ENCODE measurements around the gene MCL1. TPM values are rescaled to one million over a fixed set of nuclear protein-coding genes. Genes with fewer than 3 reads are reported as not detected.

The MCL1 gene
- polyA plus RNA-seq, 2 of the 4 experiments (the other 2 are of a cell fraction): 80.0 to 202 TPM

GRCh38 chr1:150613061-150613920 is 33.9 kb upstream of the MCL1 start (continued):
- TF ChIP-seq, protein P1, sequence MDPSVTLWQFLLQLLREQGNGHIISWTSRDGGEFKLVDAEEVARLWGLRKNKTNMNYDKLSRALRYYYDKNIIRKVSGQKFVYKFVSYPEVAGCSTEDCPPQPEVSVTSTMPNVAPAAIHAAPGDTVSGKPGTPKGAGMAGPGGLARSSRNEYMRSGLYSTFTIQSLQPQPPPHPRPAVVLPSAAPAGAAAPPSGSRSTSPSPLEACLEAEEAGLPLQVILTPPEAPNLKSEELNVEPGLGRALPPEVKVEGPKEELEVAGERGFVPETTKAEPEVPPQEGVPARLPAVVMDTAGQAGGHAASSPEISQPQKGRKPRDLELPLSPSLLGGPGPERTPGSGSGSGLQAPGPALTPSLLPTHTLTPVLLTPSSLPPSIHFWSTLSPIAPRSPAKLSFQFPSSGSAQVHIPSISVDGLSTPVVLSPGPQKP (IDR thresholded peaks at IDR 0.05; ENCODE audit: low read depth, low read length): no peak
- no peak for TF ChIP-seq ZFP36 (IDR thresholded peaks at IDR 0.05; ENCODE audit: borderline replicate concordance, partially characterized antibody)
- no peak for TF ChIP-seq GATA3 (IDR thresholded peaks at IDR 0.05; ENCODE audit: borderline replicate concordance)
- no peak for TF ChIP-seq CBX2 (IDR thresholded peaks at IDR 0.05; ENCODE audit: borderline replicate concordance, low read depth)
- no peak for TF ChIP-seq TFCP2L1 (CRISPR knock-in tag; IDR thresholded peaks at IDR 0.05)
- no peak for TF ChIP-seq NFE2L2 (conservative IDR thresholded peaks at IDR 0.05; ENCODE audit: low read length)
- no peak for TF ChIP-seq TP53 (CRISPR knock-in tag; IDR thresholded peaks at IDR 0.05)
- TF ChIP-seq PBX3 (IDR thresholded peaks at IDR 0.05): no peak
- no peak for TF ChIP-seq HMGXB4 (CRISPR knock-in tag; IDR thresholded peaks at IDR 0.05; ENCODE audit: borderline replicate concordance)
- TF ChIP-seq, protein P2, sequence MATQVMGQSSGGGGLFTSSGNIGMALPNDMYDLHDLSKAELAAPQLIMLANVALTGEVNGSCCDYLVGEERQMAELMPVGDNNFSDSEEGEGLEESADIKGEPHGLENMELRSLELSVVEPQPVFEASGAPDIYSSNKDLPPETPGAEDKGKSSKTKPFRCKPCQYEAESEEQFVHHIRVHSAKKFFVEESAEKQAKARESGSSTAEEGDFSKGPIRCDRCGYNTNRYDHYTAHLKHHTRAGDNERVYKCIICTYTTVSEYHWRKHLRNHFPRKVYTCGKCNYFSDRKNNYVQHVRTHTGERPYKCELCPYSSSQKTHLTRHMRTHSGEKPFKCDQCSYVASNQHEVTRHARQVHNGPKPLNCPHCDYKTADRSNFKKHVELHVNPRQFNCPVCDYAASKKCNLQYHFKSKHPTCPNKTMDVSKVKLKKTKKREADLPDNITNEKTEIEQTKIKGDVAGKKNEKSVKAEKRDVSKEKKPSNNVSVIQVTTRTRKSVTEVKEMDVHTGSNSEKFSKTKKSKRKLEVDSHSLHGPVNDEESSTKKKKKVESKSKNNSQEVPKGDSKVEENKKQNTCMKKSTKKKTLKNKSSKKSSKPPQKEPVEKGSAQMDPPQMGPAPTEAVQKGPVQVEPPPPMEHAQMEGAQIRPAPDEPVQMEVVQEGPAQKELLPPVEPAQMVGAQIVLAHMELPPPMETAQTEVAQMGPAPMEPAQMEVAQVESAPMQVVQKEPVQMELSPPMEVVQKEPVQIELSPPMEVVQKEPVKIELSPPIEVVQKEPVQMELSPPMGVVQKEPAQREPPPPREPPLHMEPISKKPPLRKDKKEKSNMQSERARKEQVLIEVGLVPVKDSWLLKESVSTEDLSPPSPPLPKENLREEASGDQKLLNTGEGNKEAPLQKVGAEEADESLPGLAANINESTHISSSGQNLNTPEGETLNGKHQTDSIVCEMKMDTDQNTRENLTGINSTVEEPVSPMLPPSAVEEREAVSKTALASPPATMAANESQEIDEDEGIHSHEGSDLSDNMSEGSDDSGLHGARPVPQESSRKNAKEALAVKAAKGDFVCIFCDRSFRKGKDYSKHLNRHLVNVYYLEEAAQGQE (IDR thresholded peaks at IDR 0.05): no peak
- TF ChIP-seq HOXB13 (CRISPR knock-in tag; IDR thresholded peaks at IDR 0.05; ENCODE audit: low read depth): peak; percentile 66; the same call in 1 of the 2 replicates
- no peak for TF ChIP-seq POLR2AphosphoS2 (conservative IDR thresholded peaks at IDR 0.05; ENCODE audit: low read length)
- no peak for TF ChIP-seq KDM5A (IDR thresholded peaks at IDR 0.05)
- TF ChIP-seq CHD4 (IDR thresholded peaks at IDR 0.05; ENCODE audit: borderline replicate concordance): no peak
- TF ChIP-seq ESRRA (IDR thresholded peaks at IDR 0.05; ENCODE audit: borderline replicate concordance, low read length): no peak
- peak; percentile 61 to 89; a peak in 3 of 4 replicates for TF ChIP-seq CEBPB (IDR thresholded peaks at IDR 0.05)
- peak; percentile 66; a peak in 2 of 5 replicates for TF ChIP-seq EP300 (IDR thresholded peaks at IDR 0.05)
- no peak for TF ChIP-seq MYC (IDR thresholded peaks at IDR 0.05; ENCODE audit: borderline replicate concordance, low read length)
- no peak for TF ChIP-seq EHF (CRISPR knock-in tag; IDR thresholded peaks at IDR 0.05)
- no peak for TF ChIP-seq RFX5 (IDR thresholded peaks at IDR 0.05)
- TF ChIP-seq FOXS1 (CRISPR knock-in tag; IDR thresholded peaks at IDR 0.05): peak; percentile 50; the same call in 1 of the 2 replicates

All from A549 (cell line).